Stimulated activated CD4-positive, alpha-beta T cell treated with anti-CD3 and anti-CD28 coated beads, TNF-alpha, amount 100 ng/mL, for 24 hours (primary cell): ENCODE results near the gene CYP4B1.
"Not testable (repeated sequence)": the region's sequence is repeated elsewhere in the genome, so short reads cannot be mapped to it uniquely, and the experiment has no call there.

Experiments used
- DNase-seq, 3 experiments: peaks; one replicate each; pipeline ENCODE4 v3.0.0-alpha.2; 2020; ENCODE audit warnings: low read depth in 3 of 3

Gene CYP4B1

DNA sequence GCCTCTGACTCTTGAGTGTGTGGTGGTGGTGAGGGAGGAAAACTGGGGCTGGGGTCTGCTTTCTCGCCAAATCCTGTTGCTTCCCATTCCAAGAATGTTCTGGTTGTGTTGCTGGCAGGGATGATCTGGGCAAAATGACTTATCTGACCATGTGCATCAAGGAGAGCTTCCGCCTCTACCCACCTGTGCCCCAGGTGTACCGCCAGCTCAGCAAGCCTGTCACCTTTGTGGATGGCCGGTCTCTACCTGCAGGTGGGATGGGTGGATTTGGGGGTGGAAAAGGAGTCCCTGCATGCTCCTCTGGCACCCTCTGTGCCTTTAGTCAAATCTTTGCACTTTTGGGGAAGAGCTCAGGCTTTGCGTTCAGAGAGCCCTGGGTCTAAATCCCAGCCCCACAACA is 18.1 kb downstream of the CYP4B1 start:
- DNase-seq, result no peak

- no peak for DNase-seq
These were observed 19.0 kb downstream of the CYP4B1 start for GRCh38 chr1:46817814-46818213.

- DNase-seq, result no peak
These were observed 19.7 kb downstream of the CYP4B1 start for GRCh38 chr1:46818591-46818990.

DNA sequence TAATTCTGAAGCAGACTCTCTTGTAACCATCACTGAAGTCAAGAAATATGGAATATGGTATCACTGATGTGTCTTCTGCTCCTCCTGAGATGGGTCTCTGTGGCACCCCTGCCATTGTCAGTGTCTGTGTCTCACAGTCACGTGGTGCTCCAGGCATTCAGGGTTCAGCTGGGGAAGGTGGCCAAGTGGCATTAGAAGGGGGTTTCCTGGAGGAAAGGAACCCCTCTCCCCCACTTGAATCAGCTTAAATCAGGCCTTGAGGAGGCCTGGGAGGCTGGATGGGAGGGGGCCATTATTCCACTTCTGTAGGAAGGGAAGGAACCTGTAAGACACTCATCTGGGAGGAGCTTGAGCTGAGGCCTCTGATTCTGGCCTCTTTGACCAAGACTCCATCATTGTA is 20.5 kb downstream of the CYP4B1 start:
- no peak for DNase-seq

- DNase-seq, result no peak
These were observed 21.2 kb downstream of the CYP4B1 start for GRCh38 chr1:46820076-46820475.

DNA sequence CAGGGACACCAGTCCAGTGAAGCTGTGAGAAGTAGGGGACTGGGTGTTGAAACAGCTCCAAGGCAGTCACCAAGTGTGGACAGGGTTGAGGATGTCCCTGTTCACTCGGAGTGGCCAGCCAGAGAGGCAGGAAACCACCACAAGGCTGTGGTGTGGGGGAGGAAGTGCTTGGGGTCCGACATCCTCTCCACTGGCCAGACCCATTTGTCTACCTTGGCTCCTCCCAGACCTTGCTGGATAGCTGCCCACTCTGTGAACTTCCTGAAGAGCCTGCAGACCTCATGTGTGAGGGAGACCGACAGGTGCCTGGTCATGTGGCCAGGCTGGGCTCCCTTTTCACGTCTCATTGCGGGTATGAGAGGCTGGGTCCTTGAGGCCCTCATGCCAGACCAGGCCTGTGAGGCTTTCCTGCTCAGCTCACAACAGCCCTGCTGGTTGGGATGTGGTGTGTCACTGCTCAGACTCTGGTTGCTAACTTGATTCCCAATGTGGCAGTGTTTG is 21.8 kb downstream of the CYP4B1 start:
- no peak for DNase-seq

DNA sequence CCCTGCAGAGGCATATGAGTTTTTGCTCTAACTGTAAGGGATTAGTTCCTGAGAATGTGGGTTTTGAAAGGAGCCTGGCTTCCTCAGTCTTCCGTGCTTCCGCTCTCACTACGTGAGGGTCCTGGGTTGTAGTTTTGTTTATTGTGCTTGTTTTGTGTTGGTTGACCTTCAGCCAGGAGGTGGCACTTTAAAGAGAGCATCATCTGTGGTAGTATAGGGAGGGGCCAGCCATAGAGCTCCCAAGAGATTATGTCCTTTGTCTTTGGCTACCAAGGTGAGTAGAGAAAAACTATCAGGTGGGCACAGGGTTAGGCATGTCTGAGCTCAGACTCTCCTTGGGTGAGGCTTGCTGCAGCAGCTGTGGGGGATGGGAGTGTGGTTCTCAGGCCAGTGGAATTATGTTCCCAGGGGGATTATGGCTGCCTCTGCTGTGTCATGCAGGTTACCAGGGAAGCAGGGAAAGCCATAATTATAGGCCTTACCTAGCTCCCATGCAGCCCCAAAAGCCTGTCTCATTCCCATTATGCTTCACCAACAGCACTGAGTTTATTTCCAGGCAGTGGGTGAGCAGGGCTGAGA is 23.5 kb downstream of the CYP4B1 start:
- no peak for DNase-seq

DNA sequence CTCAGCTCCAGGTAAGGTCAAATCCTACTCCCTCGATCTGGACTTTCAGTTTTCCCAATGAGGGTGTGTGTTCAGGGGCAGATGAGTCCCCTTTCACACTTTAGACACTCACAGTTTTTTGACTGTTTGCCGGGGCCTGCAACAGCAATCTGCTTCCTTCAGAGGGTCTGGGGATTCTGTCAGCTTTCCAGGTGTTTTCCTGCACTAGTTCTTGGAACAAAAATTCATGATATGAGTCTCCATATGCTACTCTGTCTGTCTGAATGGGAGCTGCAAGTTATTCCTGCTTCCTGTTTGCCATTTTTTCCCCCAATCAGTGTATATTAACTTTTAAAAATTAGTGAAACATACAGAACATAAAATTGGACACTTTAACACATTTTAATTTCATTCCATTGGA is 24.3 kb downstream of the CYP4B1 start:
- no peak for DNase-seq

DNA sequence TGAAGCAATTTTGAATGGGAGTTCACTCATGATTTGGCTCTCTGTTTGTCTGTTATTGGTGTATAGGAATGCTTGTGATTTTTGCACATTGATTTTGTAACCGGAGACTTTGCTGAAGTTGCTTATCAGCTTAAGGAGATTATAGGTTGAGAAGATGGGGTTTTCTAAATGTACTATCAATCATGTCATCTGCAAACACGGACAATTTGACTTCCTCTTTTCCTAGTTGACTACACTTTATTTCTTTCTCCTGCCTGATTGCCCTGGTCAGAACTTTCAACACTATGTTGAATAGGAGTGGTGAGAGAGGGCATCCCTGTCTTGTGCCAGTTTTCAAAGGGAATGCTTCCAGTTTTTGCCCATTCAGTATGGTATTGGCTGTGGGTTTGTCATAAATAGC is 28.0 kb downstream of the CYP4B1 start:
- DNase-seq, result not testable (repeated sequence)

DNA sequence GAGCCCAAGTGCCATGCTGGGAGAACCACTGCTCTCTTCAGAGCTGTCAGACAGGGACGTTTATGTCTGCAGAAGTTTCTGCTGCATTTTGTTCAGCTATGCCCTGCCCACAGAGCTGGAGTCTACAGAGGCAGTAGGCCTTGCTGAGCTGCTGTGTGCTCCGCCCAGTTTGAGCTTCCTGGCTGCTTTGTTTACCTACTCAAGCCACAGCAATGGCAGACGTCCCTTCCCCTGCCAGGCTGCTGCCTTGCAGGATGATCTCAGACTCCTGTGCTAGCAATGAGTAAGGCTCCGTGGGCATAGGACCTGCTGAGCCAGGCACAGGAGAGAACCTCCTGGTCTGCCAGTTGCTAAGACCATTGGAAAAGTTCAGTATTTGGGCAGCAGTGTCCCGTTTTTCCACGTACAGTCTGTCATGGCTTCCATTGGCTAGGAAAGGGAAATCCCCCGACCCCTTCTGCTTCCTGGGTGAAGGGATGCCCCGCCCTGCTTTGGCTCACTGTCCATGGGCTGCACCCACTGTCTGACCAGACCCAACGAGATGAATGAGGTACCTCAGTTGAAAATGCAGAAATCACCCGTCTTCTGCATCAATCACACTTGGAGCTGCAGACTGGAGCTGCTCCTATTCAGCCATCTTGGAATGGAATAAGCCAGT is 31.9 kb downstream of the CYP4B1 start:
- DNase-seq, result no peak

- not testable (repeated sequence) for DNase-seq
These were observed 36.6 kb downstream of the CYP4B1 start for GRCh38 chr1:46835469-46835868.

- DNase-seq, result not testable (repeated sequence)
These were observed 47.5 kb downstream of the CYP4B1 start for GRCh38 chr1:46846386-46846785.

DNA sequence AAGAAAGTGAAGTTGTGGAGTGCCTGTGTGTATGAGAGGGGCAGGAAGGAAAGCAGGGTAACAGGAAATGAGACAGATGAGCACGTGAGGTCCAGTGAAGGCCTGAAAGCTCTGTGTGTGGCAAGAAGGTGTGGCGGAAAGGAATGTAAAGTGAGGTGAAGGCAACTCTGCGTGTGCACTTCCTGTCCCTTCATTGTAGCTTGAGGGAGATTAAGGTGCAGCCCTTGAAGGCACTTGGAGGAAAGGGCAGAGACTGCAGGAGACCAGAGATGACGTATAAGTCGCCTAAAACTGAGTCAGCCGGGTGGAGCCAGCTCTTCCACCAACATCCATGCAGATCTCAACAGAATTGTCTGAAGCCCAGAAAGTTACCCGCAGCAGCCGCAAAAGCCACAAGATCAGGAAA is 58.8 kb downstream of the CYP4B1 start:
- peak in 1 of 3 experiments; percentile 1 for DNase-seq

DNA sequence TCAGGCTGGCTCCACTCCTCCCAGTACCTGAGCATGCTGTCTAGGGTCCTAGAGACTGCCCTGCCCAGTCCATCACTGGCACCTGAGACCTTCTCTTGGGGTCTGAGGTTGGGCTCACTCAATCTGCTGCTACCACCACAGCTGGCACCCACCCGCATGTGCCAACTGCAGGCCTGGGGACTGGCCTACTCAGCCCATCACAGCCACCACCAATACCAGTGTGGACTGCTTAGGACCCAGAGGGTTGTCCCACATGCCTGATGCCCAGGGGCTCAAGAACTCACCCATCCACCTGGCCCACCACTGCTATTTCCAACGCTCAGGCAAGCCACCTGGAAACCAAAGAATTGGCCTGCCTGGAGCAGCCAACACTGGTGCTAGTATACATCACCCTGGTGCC is 63.5 kb downstream of the CYP4B1 start:
- DNase-seq, result no peak
